ENCODE results near the gene GHRH.
A peak's percentile ranks its signal among the peaks of the same experiment; 100 is the strongest.

The GHRH gene

GRCh38 chr20:37278966-37279590 is 17.5 kb upstream of the GHRH start:
- peaks cover 3% of the 10 kb centered on the region for H3K4me1 ChIP-seq (ENCODE audit: control insufficient read depth, insufficient read depth, low read depth, low read length)
- H2BK12ac ChIP-seq (ENCODE audit: low read length in 2 of 2), result no peak overlapping the region
- H3K36me3 ChIP-seq (ENCODE audit: control insufficient read depth in 1 of 2, insufficient read depth in 2 of 2, low read depth in 1 of 2, low read length in 2 of 2), result no peaks in the 10 kb centered on the region
- no peak overlapping the region for H2BK120ac ChIP-seq (ENCODE audit: low read depth, low read length)
- no peak overlapping the region for H3K18ac ChIP-seq (ENCODE audit: low read depth in 1 of 2, low read length in 2 of 2)
- no peaks in the 10 kb centered on the region for H3K9me3 ChIP-seq (ENCODE audit: control insufficient read depth, low read length)
- no peak overlapping the region for H4K8ac ChIP-seq (ENCODE audit: low read length)
- no peak overlapping the region for H2AFZ ChIP-seq (ENCODE audit: low read depth, low read length)
- H2BK15ac ChIP-seq (ENCODE audit: low read depth, poor library complexity, severe bottlenecking), result no peak overlapping the region
- H3K9ac ChIP-seq (ENCODE audit: low read length), result no peak overlapping the region
- no peak overlapping the region for H2AK5ac ChIP-seq (ENCODE audit: low read length, severe bottlenecking)
- H3K27me3 ChIP-seq (ENCODE audit: control insufficient read depth in 1 of 2, insufficient read depth in 1 of 2, low read length in 2 of 2), result peaks cover 5% of the 10 kb centered on the region in 2 experiments
- H3K4me2 ChIP-seq (ENCODE audit: low read length, poor library complexity, severe bottlenecking), result no peak overlapping the region
- no peak overlapping the region for H3K23ac ChIP-seq (ENCODE audit: low read length in 2 of 2)
- no peaks in the 10 kb centered on the region for H3K79me1 ChIP-seq (replicated peaks; ENCODE audit: low read length, poor library complexity, severe bottlenecking)
- H3K27ac ChIP-seq (ENCODE audit: low read length, poor library complexity, severe bottlenecking), result no peak overlapping the region
- no peak overlapping the region for H2BK5ac ChIP-seq (ENCODE audit: low read depth, low read length, poor library complexity, severe bottlenecking)
- H3K14ac ChIP-seq (ENCODE audit: low read length in 2 of 2), result no peak overlapping the region
- 78% methylated on average over 11 of the region's 12 CpGs for WGBS
- no peak for DNase-seq
- no peak overlapping the region for H4K91ac ChIP-seq (ENCODE audit: low read length)
- H3K4ac ChIP-seq (ENCODE audit: low read depth in 1 of 2, low read length in 2 of 2), result no peak overlapping the region
- H3K4me3 ChIP-seq (ENCODE audit: insufficient read depth in 1 of 2, low read depth in 1 of 2, low read length in 2 of 2), result no peak overlapping the region

GRCh38 chr20:37277253-37277593 is 15.6 kb upstream of the GHRH start:
- peaks cover 5% of the 10 kb centered on the region in 2 experiments for H3K27me3 ChIP-seq (ENCODE audit: control insufficient read depth in 1 of 2, insufficient read depth in 1 of 2, low read length in 2 of 2)
- no peak overlapping the region for H3K4ac ChIP-seq (ENCODE audit: low read depth in 1 of 2, low read length in 2 of 2)
- DNase-seq, result no peak
- no peak overlapping the region for H4K8ac ChIP-seq (ENCODE audit: low read length)
- H3K23ac ChIP-seq (ENCODE audit: low read length in 2 of 2), result no peak overlapping the region
- H2BK12ac ChIP-seq (ENCODE audit: low read length in 2 of 2), result no peak overlapping the region
- no peak overlapping the region for H2AFZ ChIP-seq (ENCODE audit: low read depth, low read length)
- H3K9me3 ChIP-seq (ENCODE audit: control insufficient read depth, low read length), result no peaks in the 10 kb centered on the region
- H2BK120ac ChIP-seq (ENCODE audit: low read depth, low read length), result no peak overlapping the region
- H4K91ac ChIP-seq (ENCODE audit: low read length), result no peak overlapping the region
- no peaks in the 10 kb centered on the region for H3K36me3 ChIP-seq (ENCODE audit: control insufficient read depth in 1 of 2, insufficient read depth in 2 of 2, low read depth in 1 of 2, low read length in 2 of 2)
- no peak overlapping the region for H3K4me3 ChIP-seq (ENCODE audit: insufficient read depth in 1 of 2, low read depth in 1 of 2, low read length in 2 of 2)
- peak overlapping the region; percentile 53 for H3K9ac ChIP-seq (ENCODE audit: low read length)
- 82% methylated on average over 1 of the region's 2 CpGs for WGBS
- H3K4me1 ChIP-seq (ENCODE audit: control insufficient read depth, insufficient read depth, low read depth, low read length), result peaks cover 3% of the 10 kb centered on the region
- no peak overlapping the region for H3K14ac ChIP-seq (ENCODE audit: low read length in 2 of 2)
- H2BK15ac ChIP-seq (ENCODE audit: low read depth, poor library complexity, severe bottlenecking), result no peak overlapping the region
- no peaks in the 10 kb centered on the region for H3K79me1 ChIP-seq (replicated peaks; ENCODE audit: low read length, poor library complexity, severe bottlenecking)
- H2AK5ac ChIP-seq (ENCODE audit: low read length, severe bottlenecking), result no peak overlapping the region
- H3K18ac ChIP-seq (ENCODE audit: low read depth in 1 of 2, low read length in 2 of 2), result no peak overlapping the region
- no peak overlapping the region for H3K4me2 ChIP-seq (ENCODE audit: low read length, poor library complexity, severe bottlenecking)
- H3K27ac ChIP-seq (ENCODE audit: low read length, poor library complexity, severe bottlenecking), result no peak overlapping the region
- H2BK5ac ChIP-seq (ENCODE audit: low read depth, low read length, poor library complexity, severe bottlenecking), result no peak overlapping the region

GRCh38 chr20:37276494-37277252 is 15.1 kb upstream of the GHRH start:
- Histone ChIP-seq H3K9ac (ENCODE audit: low read length) (peak overlapping the region; percentile 53), H3K4ac (ENCODE audit: low read depth in 1 of 2, low read length in 2 of 2) (no peak overlapping the region), H3K14ac (ENCODE audit: low read length in 2 of 2) (no peak overlapping the region), H3K9me3 (ENCODE audit: control insufficient read depth, low read length) (no peaks in the 10 kb centered on the region), H2BK120ac (ENCODE audit: low read depth, low read length) (no peak overlapping the region), H3K79me1 (replicated peaks; ENCODE audit: low read length, poor library complexity, severe bottlenecking) (no peaks in the 10 kb centered on the region), H4K8ac (ENCODE audit: low read length) (no peak overlapping the region), H3K27ac (ENCODE audit: low read length, poor library complexity, severe bottlenecking) (no peak overlapping the region), H3K27me3 (ENCODE audit: control insufficient read depth in 1 of 2, insufficient read depth in 1 of 2, low read length in 2 of 2) (peaks cover 5% of the 10 kb centered on the region in 2 experiments), H3K36me3 (ENCODE audit: control insufficient read depth in 1 of 2, insufficient read depth in 2 of 2, low read depth in 1 of 2, low read length in 2 of 2) (no peaks in the 10 kb centered on the region), H3K4me1 (ENCODE audit: control insufficient read depth, insufficient read depth, low read depth, low read length) (peaks cover 3% of the 10 kb centered on the region), H2BK12ac (ENCODE audit: low read length in 2 of 2) (no peak overlapping the region), H3K18ac (ENCODE audit: low read depth in 1 of 2, low read length in 2 of 2) (no peak overlapping the region), H3K4me3 (ENCODE audit: insufficient read depth in 1 of 2, low read depth in 1 of 2, low read length in 2 of 2) (no peak overlapping the region), H4K91ac (ENCODE audit: low read length) (no peak overlapping the region), H3K23ac (ENCODE audit: low read length in 2 of 2) (no peak overlapping the region), H2AK5ac (ENCODE audit: low read length, severe bottlenecking) (no peak overlapping the region), H3K4me2 (ENCODE audit: low read length, poor library complexity, severe bottlenecking) (no peak overlapping the region), H2BK15ac (ENCODE audit: low read depth, poor library complexity, severe bottlenecking) (no peak overlapping the region), H2BK5ac (ENCODE audit: low read depth, low read length, poor library complexity, severe bottlenecking) (no peak overlapping the region), H2AFZ (ENCODE audit: low read depth, low read length) (no peak overlapping the region)
- peak; percentile 51 for DNase-seq
- 62% methylated on average over 15 of the region's 15 CpGs for WGBS

- Histone ChIP-seq H3K4ac (ENCODE audit: low read depth in 1 of 2, low read length in 2 of 2) (no peak overlapping the region), H3K9ac (ENCODE audit: low read length) (no peak overlapping the region), H2BK120ac (ENCODE audit: low read depth, low read length) (no peak overlapping the region), H3K79me1 (replicated peaks; ENCODE audit: low read length, poor library complexity, severe bottlenecking) (no peaks in the 10 kb centered on the region), H4K8ac (ENCODE audit: low read length) (no peak overlapping the region), H3K23ac (ENCODE audit: low read length in 2 of 2) (no peak overlapping the region), H3K9me3 (ENCODE audit: control insufficient read depth, low read length) (no peaks in the 10 kb centered on the region), H3K4me3 (ENCODE audit: insufficient read depth in 1 of 2, low read depth in 1 of 2, low read length in 2 of 2) (no peak overlapping the region), H3K27ac (ENCODE audit: low read length, poor library complexity, severe bottlenecking) (no peak overlapping the region), H3K14ac (ENCODE audit: low read length in 2 of 2) (no peak overlapping the region), H3K36me3 (ENCODE audit: control insufficient read depth in 1 of 2, insufficient read depth in 2 of 2, low read depth in 1 of 2, low read length in 2 of 2) (no peaks in the 10 kb centered on the region), H3K4me1 (ENCODE audit: control insufficient read depth, insufficient read depth, low read depth, low read length) (peaks cover 4% of the 10 kb centered on the region), H2AFZ (ENCODE audit: low read depth, low read length) (no peak overlapping the region), H3K18ac (ENCODE audit: low read depth in 1 of 2, low read length in 2 of 2) (no peak overlapping the region), H2BK12ac (ENCODE audit: low read length in 2 of 2) (no peak overlapping the region), H2AK5ac (ENCODE audit: low read length, severe bottlenecking) (no peak overlapping the region), H2BK5ac (ENCODE audit: low read depth, low read length, poor library complexity, severe bottlenecking) (no peak overlapping the region), H3K27me3 (ENCODE audit: control insufficient read depth in 1 of 2, insufficient read depth in 1 of 2, low read length in 2 of 2) (peaks cover 3% of the 10 kb centered on the region in 2 experiments), H3K4me2 (ENCODE audit: low read length, poor library complexity, severe bottlenecking) (no peak overlapping the region), H2BK15ac (ENCODE audit: low read depth, poor library complexity, severe bottlenecking) (no peak overlapping the region), H4K91ac (ENCODE audit: low read length) (no peak overlapping the region)
- no peak for DNase-seq
- WGBS, result 98% methylated on average over 3 of the region's 5 CpGs
Observed at GRCh38 chr20:37274851-37275524, 13.4 kb upstream of the GHRH start.

Measured in mesenchymal stem cell (in vitro differentiated cells and primary cell).